Measurements from ENCODE around the gene CYP24A1. TPM values are rescaled to one million over a fixed set of nuclear protein-coding genes. Genes with fewer than 3 reads are reported as not detected.
"Not testable (repeated sequence)": the region's sequence is repeated elsewhere in the genome, so short reads cannot be mapped to it uniquely, and the experiment has no call there.

The CYP24A1 gene
- total RNA-seq, 4 donors from 2014 or later = 0.69 TPM; not detected in 3

- 37 to 50% methylated on average over 5 to 6 of the region's 6 CpGs for WGBS, 2 donors (ENCODE audit: low coverage in 1 of 2)
- peaks cover 30% of the 10 kb centered on the region for H3K27me3 ChIP-seq
- peak; percentile 54 for TF ChIP-seq POLR2AphosphoS5 (IDR thresholded peaks at IDR 0.05)
- no peak for TF ChIP-seq EP300 (IDR thresholded peaks at IDR 0.05)
- H3K9me3 ChIP-seq = peaks cover 0 to 6% (median 0%) of the 10 kb centered on the region in 3 donors
- ATAC-seq = peak; percentile 92
- no peaks in the 10 kb centered on the region for H3K36me3 ChIP-seq
- no peaks in the 10 kb centered on the region for H3K4me1 ChIP-seq
- H3K27ac ChIP-seq = peak overlapping the region in 2 of 4 donors; percentile 23 to 27
- no peak overlapping the region for H3K4me3 ChIP-seq
These were observed 41.0 kb downstream of the CYP24A1 start for GRCh38 chr20:54132612-54133433.

- Histone ChIP-seq H3K4me3 (no peak overlapping the region), H3K4me1 (no peaks in the 10 kb centered on the region), H3K9me3 (peaks cover 0 to 6% (median 0%) of the 10 kb centered on the region in 3 donors), H3K27me3 (peaks cover 26% of the 10 kb centered on the region), H3K36me3 (no peaks in the 10 kb centered on the region), H3K27ac (peak overlapping the region in 1 of 4 donors; percentile 23)
- ATAC-seq = no peak
- WGBS, 2 donors (ENCODE audit: low coverage in 1 of 2) = 50 to 70% methylated on average over 2 to 8 of the region's 8 CpGs
- TF ChIP-seq CTCF (IDR thresholded peaks at IDR 0.05) = no peak
These were observed 41.8 kb downstream of the CYP24A1 start for GRCh38 chr20:54131675-54132611.

- peaks cover 21% of the 10 kb centered on the region for H3K27me3 ChIP-seq
- not testable (repeated sequence) for H3K36me3 ChIP-seq, H3K4me3 ChIP-seq, H3K27ac ChIP-seq, ATAC-seq, H3K9me3 ChIP-seq, H3K4me1 ChIP-seq
- WGBS, 2 donors (ENCODE audit: low coverage in 1 of 2) = 100% methylated on average over 2 of the region's 4 CpGs
These were observed 42.7 kb downstream of the CYP24A1 start for GRCh38 chr20:54131125-54131524.

- no peak for ATAC-seq
- Histone ChIP-seq H3K27me3 (peaks cover 11% of the 10 kb centered on the region), H3K27ac (no peak overlapping the region), H3K4me1 (no peaks in the 10 kb centered on the region), H3K9me3 (peaks cover 0 to 6% (median 0%) of the 10 kb centered on the region in 3 donors), H3K4me3 (no peak overlapping the region), H3K36me3 (no peaks in the 10 kb centered on the region)
- TF ChIP-seq POLR2AphosphoS5 (IDR thresholded peaks at IDR 0.05) (no peak), CTCF (IDR thresholded peaks at IDR 0.05) (no peak), POLR2A (IDR thresholded peaks at IDR 0.05) (no peak), EP300 (IDR thresholded peaks at IDR 0.05) (no peak)
- 96 to 100% methylated on average over 2 to 3 of the region's 3 CpGs for WGBS, 2 donors (ENCODE audit: low coverage in 1 of 2)
These were observed 44.4 kb downstream of the CYP24A1 start for GRCh38 chr20:54129350-54129749.

- H3K9me3 ChIP-seq = peaks cover 0 to 6% (median 0%) of the 10 kb centered on the region in 3 donors
- no peaks in the 10 kb centered on the region for H3K4me1 ChIP-seq
- 82 to 93% methylated on average over 3 to 7 of the region's 7 CpGs for WGBS, 2 donors (ENCODE audit: low coverage in 1 of 2)
- no peaks in the 10 kb centered on the region for H3K36me3 ChIP-seq
- no peak for ATAC-seq
- no peak overlapping the region for H3K4me3 ChIP-seq
- H3K27ac ChIP-seq = no peak overlapping the region
- TF ChIP-seq POLR2A (IDR thresholded peaks at IDR 0.05) = no peak
- TF ChIP-seq EP300 (IDR thresholded peaks at IDR 0.05) = no peak
- H3K27me3 ChIP-seq = peaks cover 11% of the 10 kb centered on the region
These were observed 45.8 kb downstream of the CYP24A1 start for GRCh38 chr20:54127855-54128574.

Data from gastroesophageal sphincter (tissue), 4 donors.